Keratinocyte (primary cell): ENCODE measurements around the gene DMD. TPM values are rescaled to one million over a fixed set of nuclear protein-coding genes. Genes with fewer than 3 reads are reported as not detected.

Source experiments
- DNase-seq: peaks from one replicate; pipeline ENCODE4 v3.0.0-alpha.2; 2011; ENCODE audit warnings: low read depth, missing footprints, low spot score
- FAIRE-seq: peaks from 2 replicates; lab custom pipeline; 2011; peaks lifted over from hg19 to GRCh38; lab: Jason Lieb, UNC
- H2AFZ ChIP-seq: 2 replicates; pipeline ENCODE4 v1.6.0; 2012; ENCODE audit warnings: low read length, control low read depth, inconsistent platforms; ENCODE audit not compliant: control insufficient read depth
- H3K27ac ChIP-seq: 2 replicates; pipeline ENCODE4 v1.5.1; 2011; ENCODE audit warnings: low read length; ENCODE audit not compliant: control insufficient read depth, insufficient read depth
- H3K27me3 ChIP-seq: 3 replicates; pipeline ENCODE4 v1.6.0; 2011; ENCODE audit warnings: low read length; ENCODE audit not compliant: control insufficient read depth, insufficient read depth; ENCODE audit errors: extremely low read depth
- H3K36me3 ChIP-seq, 2 experiments: 2 replicates in 1 of 2; 3 replicates in 1 of 2; pipeline ENCODE4 v1.5.1; 2011; ENCODE audit warnings: low read length in 2 of 2, mild to moderate bottlenecking in 1 of 2; ENCODE audit not compliant: control insufficient read depth in 2 of 2, insufficient read depth in 2 of 2; ENCODE audit errors: extremely low read depth in 1 of 2
- H3K4me1 ChIP-seq: 3 replicates; pipeline ENCODE4 v1.5.1; 2011; ENCODE audit warnings: low read length; ENCODE audit not compliant: control insufficient read depth, insufficient read depth; ENCODE audit errors: extremely low read depth
- H3K4me2 ChIP-seq: 3 replicates; pipeline ENCODE4 v1.6.0; 2011; ENCODE audit warnings: low read depth, low read length; ENCODE audit not compliant: control insufficient read depth, insufficient read depth; ENCODE audit errors: extremely low read depth
- H3K4me3 ChIP-seq, 3 experiments: fragments of 200-600 bp in 1 of 3; sonication (generic) in 1 of 3; 2 replicates in 2 of 3; 3 replicates in 1 of 3; pipeline ENCODE4 v1.5.1; 2011 to 2016; ENCODE audit warnings: low read length in 3 of 3, mild to moderate bottlenecking in 3 of 3, control low read depth in 2 of 3, inconsistent platforms in 1 of 3, low read depth in 1 of 3, mixed read lengths in 1 of 3, mixed run types in 1 of 3, moderate library complexity in 1 of 3; ENCODE audit not compliant: control insufficient read depth in 2 of 3, insufficient read depth in 2 of 3; ENCODE audit errors: extremely low read depth in 1 of 3
- H3K79me2 ChIP-seq: 2 replicates; pipeline ENCODE4 v1.6.0; 2012; ENCODE audit warnings: low read length; ENCODE audit not compliant: control insufficient read depth, insufficient read depth
- H3K9ac ChIP-seq: 3 replicates; pipeline ENCODE4 v1.6.0; 2011; ENCODE audit warnings: low read length; ENCODE audit not compliant: control insufficient read depth, insufficient read depth; ENCODE audit errors: extremely low read depth
- H3K9me1 ChIP-seq: 3 replicates; pipeline ENCODE4 v1.6.0; 2011; ENCODE audit warnings: low read length; ENCODE audit not compliant: control insufficient read depth, insufficient read depth; ENCODE audit errors: extremely low read depth
- H3K9me3 ChIP-seq: 2 replicates; pipeline ENCODE4 v1.5.1; 2012; ENCODE audit warnings: low read depth, low read length; ENCODE audit not compliant: control insufficient read depth
- H4K20me1 ChIP-seq: 3 replicates; pipeline ENCODE4 v1.6.0; 2011; ENCODE audit warnings: low read length; ENCODE audit not compliant: control insufficient read depth, insufficient read depth; ENCODE audit errors: extremely low read depth
- CTCF ChIP-seq, 3 experiments: IDR thresholded peaks in 1 of 3; conservative IDR thresholded peaks in 1 of 3; optimal IDR thresholded peaks in 1 of 3; 2 replicates in 2 of 3; 3 replicates in 1 of 3; pipeline versions ENCODE3 to v1.5.1; 2011; ENCODE audit warnings: low read length in 3 of 3, mild to moderate bottlenecking in 3 of 3, moderate library complexity in 2 of 3, control low read depth in 1 of 3, inconsistent platforms in 1 of 3; ENCODE audit not compliant: insufficient read depth in 2 of 3; ENCODE audit errors: extremely low read depth in 1 of 3
- EZH2 ChIP-seq: IDR thresholded peaks from one replicate; pipeline ENCODE4 v1.6.1; 2012; ENCODE audit warnings: inconsistent platforms, mild to moderate bottlenecking, low read length, moderate library complexity
- dilution Hi-C: fragments of 300-500 bp; cut with MboI; formaldehyde crosslinking; loops from one replicate; pipeline ENCODE4 v1.7.0; 2020; ENCODE audit warnings: low sequenced_read_pairs; ENCODE audit not compliant: extremely low pct_ligation_motif_present
- polyA plus RNA-seq, 5 experiments: library from polyadenylated mRNA; depleted of rRNA in 3 of 5; stranded (reverse) in 3 of 5; stranded (forward) in 1 of 5; unstranded in 1 of 5; fragments of >200 nt; gene quantifications; 1 replicate in 1 of 5; 2 replicates in 3 of 5; 3 replicates in 1 of 5; pipeline versions ENCODE4 v1.2.1 to v1.2.3, GENCODE V29; 2011 to 2012; ENCODE audit warnings: missing spikeins in 2 of 5, low read depth in 1 of 5, low replicate concordance in 1 of 5

The DMD gene
- polyA plus RNA-seq, 1 donor (not counting 4 experiments of a cell fraction or from before 2014, with no cell fraction given) = 8.9 TPM

GRCh38 chrX:31747411-31747810 is 1463.9 kb downstream of the DMD start:
- FAIRE-seq (no peak), DNase-seq (no peak)
- H3K9me3 ChIP-seq = no peaks in the 10 kb centered on the region
- no peaks in the 10 kb centered on the region for H3K79me2 ChIP-seq
- no peaks in the 10 kb centered on the region for H3K36me3 ChIP-seq
- no peak overlapping the region for H3K4me3 ChIP-seq
- no peaks in the 10 kb centered on the region for H4K20me1 ChIP-seq
- no peak overlapping the region for H2AFZ ChIP-seq
- TF ChIP-seq EZH2 (no peak), CTCF (optimal IDR thresholded peaks at IDR 0.05 in 1 of 3, IDR thresholded peaks at IDR 0.05 in 1 of 3, conservative IDR thresholded peaks at IDR 0.05 in 1 of 3; ENCODE audit: extremely low read depth in 1 of 3, insufficient read depth in 2 of 3, low read length in 3 of 3) (no peak)
- no peak overlapping the region for H3K9ac ChIP-seq
- H3K4me1 ChIP-seq = no peaks in the 10 kb centered on the region
- H3K9me1 ChIP-seq = no peaks in the 10 kb centered on the region
- H3K27me3 ChIP-seq = no peaks in the 10 kb centered on the region
- no peak overlapping the region for H3K27ac ChIP-seq
- dilution Hi-C loops = no loop called here
- no peak overlapping the region for H3K4me2 ChIP-seq

DNA sequence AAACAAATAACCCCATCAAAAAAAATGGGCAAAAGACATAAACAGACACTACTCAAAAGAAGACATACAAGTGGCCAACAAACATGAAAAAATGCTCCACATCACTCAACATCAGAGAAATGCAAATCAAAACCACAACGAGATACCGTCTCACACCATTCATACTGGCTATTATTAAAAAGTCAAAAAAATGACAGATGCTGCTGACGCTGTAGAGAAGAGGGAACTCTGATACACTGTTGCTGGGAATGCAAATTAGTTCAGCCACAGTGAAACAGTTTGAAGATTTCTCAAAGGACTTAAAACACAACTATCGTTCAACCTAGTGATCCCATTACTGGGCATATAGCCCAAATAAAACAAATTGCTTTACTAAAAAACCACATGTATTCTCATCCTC is 1468.3 kb downstream of the DMD start:
- Histone ChIP-seq H3K27ac (no peak overlapping the region), H3K9ac (no peak overlapping the region), H3K79me2 (no peaks in the 10 kb centered on the region), H2AFZ (no peak overlapping the region), H3K4me2 (no peak overlapping the region), H3K9me1 (no peaks in the 10 kb centered on the region), H3K4me1 (no peaks in the 10 kb centered on the region), H3K36me3 (no peaks in the 10 kb centered on the region), H3K27me3 (no peaks in the 10 kb centered on the region), H4K20me1 (no peaks in the 10 kb centered on the region), H3K4me3 (no peak overlapping the region), H3K9me3 (no peaks in the 10 kb centered on the region)
- FAIRE-seq (no peak), DNase-seq (no peak)
- TF ChIP-seq CTCF (optimal IDR thresholded peaks at IDR 0.05 in 1 of 3, IDR thresholded peaks at IDR 0.05 in 1 of 3, conservative IDR thresholded peaks at IDR 0.05 in 1 of 3; ENCODE audit: extremely low read depth in 1 of 3, insufficient read depth in 2 of 3, low read length in 3 of 3) = no peak
- TF ChIP-seq EZH2 = no peak
- dilution Hi-C loops = no loop called here
